ENCODE data around the gene RIBC2.

RIBC2 gene

GRCh38 chr22:45422237-45422983 lies 8.9 kb downstream of the RIBC2 start:
- Histone ChIP-seq H3K79me2 (ENCODE audit: insufficient read depth, low read length) (no peaks in the 10 kb centered on the region), H3K9me3 (ENCODE audit: low read length) (no peaks in the 10 kb centered on the region), H4K20me1 (ENCODE audit: insufficient read depth, low read length) (no peaks in the 10 kb centered on the region), H3K4me2 (ENCODE audit: low read length) (no peak overlapping the region), H3K4me3 (ENCODE audit: low read depth, low read length, poor library complexity, severe bottlenecking) (no peak overlapping the region), H3K27ac (ENCODE audit: low read depth, low read length, poor library complexity, severe bottlenecking) (no peak overlapping the region), H3K4me1 (ENCODE audit: insufficient read depth, low read length, severe bottlenecking) (no peaks in the 10 kb centered on the region), H3K36me3 (ENCODE audit: insufficient read depth, low read length) (peaks cover 9% of the 10 kb centered on the region), H2AFZ (ENCODE audit: low read length) (no peak overlapping the region), H3K27me3 (ENCODE audit: insufficient read depth, low read length) (no peaks in the 10 kb centered on the region), H3K9me2 (ENCODE audit: low read depth, low read length) (no peaks in the 10 kb centered on the region), H3K9ac (ENCODE audit: low read length) (no peak overlapping the region), H3F3A (ENCODE audit: insufficient read depth, low read length) (no peaks in the 10 kb centered on the region)
- TF ChIP-seq CTCF (IDR thresholded peaks at IDR 0.05; ENCODE audit: low read length), result no peak
- TF ChIP-seq EZH2 (IDR thresholded peaks at IDR 0.05; ENCODE audit: borderline replicate concordance, low read length), result no peak

- Histone ChIP-seq H3K36me3 (ENCODE audit: insufficient read depth, low read length) (peaks cover 3% of the 10 kb centered on the region), H3K27ac (ENCODE audit: low read depth, low read length, poor library complexity, severe bottlenecking) (no peak overlapping the region), H3K4me1 (ENCODE audit: insufficient read depth, low read length, severe bottlenecking) (no peaks in the 10 kb centered on the region), H2AFZ (ENCODE audit: low read length) (no peak overlapping the region), H3K4me3 (ENCODE audit: low read depth, low read length, poor library complexity, severe bottlenecking) (no peak overlapping the region), H3K9me2 (ENCODE audit: low read depth, low read length) (no peaks in the 10 kb centered on the region), H3K27me3 (ENCODE audit: insufficient read depth, low read length) (no peaks in the 10 kb centered on the region; the same call in 1 of the 2 replicates), H3K79me2 (ENCODE audit: insufficient read depth, low read length) (no peaks in the 10 kb centered on the region), H3K4me2 (ENCODE audit: low read length) (no peak overlapping the region), H4K20me1 (ENCODE audit: insufficient read depth, low read length) (no peaks in the 10 kb centered on the region), H3K9ac (ENCODE audit: low read length) (no peak overlapping the region), H3F3A (ENCODE audit: insufficient read depth, low read length) (no peaks in the 10 kb centered on the region), H3K9me3 (ENCODE audit: low read length) (no peaks in the 10 kb centered on the region)
- TF ChIP-seq EZH2 (IDR thresholded peaks at IDR 0.05; ENCODE audit: borderline replicate concordance, low read length) (no peak), CTCF (IDR thresholded peaks at IDR 0.05; ENCODE audit: low read length) (no peak)
Measured at GRCh38 chr22:45423524-45423923, 10.0 kb downstream of the RIBC2 start.

- no peaks in the 10 kb centered on the region for H3K9me2 ChIP-seq (ENCODE audit: low read depth, low read length)
- TF ChIP-seq EZH2 (IDR thresholded peaks at IDR 0.05; ENCODE audit: borderline replicate concordance, low read length), result no peak
- no peak for TF ChIP-seq CTCF (IDR thresholded peaks at IDR 0.05; ENCODE audit: low read length)
- no peaks in the 10 kb centered on the region for H3K79me2 ChIP-seq (ENCODE audit: insufficient read depth, low read length)
- no peak overlapping the region for H3K27ac ChIP-seq (ENCODE audit: low read depth, low read length, poor library complexity, severe bottlenecking)
- H3K9me3 ChIP-seq (ENCODE audit: low read length), result no peaks in the 10 kb centered on the region
- H3K4me3 ChIP-seq (ENCODE audit: low read depth, low read length, poor library complexity, severe bottlenecking), result no peak overlapping the region
- H2AFZ ChIP-seq (ENCODE audit: low read length), result no peak overlapping the region
- no peaks in the 10 kb centered on the region for H3K4me1 ChIP-seq (ENCODE audit: insufficient read depth, low read length, severe bottlenecking)
- H3K9ac ChIP-seq (ENCODE audit: low read length), result no peak overlapping the region
- peaks cover 3% of the 10 kb centered on the region for H3K36me3 ChIP-seq (ENCODE audit: insufficient read depth, low read length)
- no peaks in the 10 kb centered on the region for H4K20me1 ChIP-seq (ENCODE audit: insufficient read depth, low read length)
- H3K27me3 ChIP-seq (ENCODE audit: insufficient read depth, low read length), result no peaks in the 10 kb centered on the region; the same call in 1 of the 2 replicates
- H3K4me2 ChIP-seq (ENCODE audit: low read length), result no peak overlapping the region
- H3F3A ChIP-seq (ENCODE audit: insufficient read depth, low read length), result no peaks in the 10 kb centered on the region
Measured at GRCh38 chr22:45424241-45424731, 10.8 kb downstream of the RIBC2 start.

Measured in OCI-LY1 (cell line).